Choroid plexus epithelial cell (primary cell): Measurements from ENCODE around the gene HSD3B1.

Source experiments
- DNase-seq: peaks from one replicate; pipeline ENCODE4 v3.0.0-alpha.2; 2010; ENCODE audit warnings: low read depth
- H3K4me3 ChIP-seq: 2 replicates; pipeline ENCODE4 v1.5.1; 2011; ENCODE audit warnings: low read depth, mild to moderate bottlenecking, control low read depth, low read length, moderate library complexity
- CTCF ChIP-seq: conservative IDR thresholded peaks from 2 replicates; pipeline ENCODE4 v1.5.1; 2011; ENCODE audit warnings: low read depth, mild to moderate bottlenecking, control low read depth, inconsistent platforms, low read length, moderate library complexity

The HSD3B1 gene

GRCh38 chr1:119489201-119489600 lies 17.8 kb upstream of the HSD3B1 start:
- H3K4me3 ChIP-seq = no peak overlapping the region
- TF ChIP-seq CTCF = no peak
- no peak for DNase-seq

- H3K4me3 ChIP-seq = no peak overlapping the region
- TF ChIP-seq CTCF = no peak
- no peak for DNase-seq
Measured at GRCh38 chr1:119490925-119491324, 16.1 kb upstream of the HSD3B1 start.

GRCh38 chr1:119492763-119493162 lies 14.2 kb upstream of the HSD3B1 start:
- TF ChIP-seq CTCF = no peak
- DNase-seq = no peak
- H3K4me3 ChIP-seq = no peak overlapping the region

GRCh38 chr1:119504831-119505230 lies 2.2 kb upstream of the HSD3B1 start:
- no peak overlapping the region for H3K4me3 ChIP-seq
- DNase-seq = no peak
- TF ChIP-seq CTCF = no peak

GRCh38 chr1:119510046-119510445 lies 3.0 kb downstream of the HSD3B1 start:
- no peak for DNase-seq
- no peak overlapping the region for H3K4me3 ChIP-seq
- no peak for TF ChIP-seq CTCF

GRCh38 chr1:119515221-119515620 lies 8.2 kb downstream of the HSD3B1 start:
- no peak for DNase-seq
- TF ChIP-seq CTCF = no peak
- no peak overlapping the region for H3K4me3 ChIP-seq

- no peak for DNase-seq
- no peak for TF ChIP-seq CTCF
- no peak overlapping the region for H3K4me3 ChIP-seq
Measured at GRCh38 chr1:119516247-119516646, 9.2 kb downstream of the HSD3B1 start.
